Activated CD4-positive, alpha-beta T cell treated with anti-CD3 and anti-CD28 coated beads for 4 hours (primary cell): Measurements from ENCODE around the gene WDPCP.
"Not testable (repeated sequence)": the region's sequence is repeated elsewhere in the genome, so short reads cannot be mapped to it uniquely, and the experiment has no call there.

Experiments used
- DNase-seq, 2 donors: peaks; one replicate each; pipeline ENCODE4 v3.0.0-alpha.2; 2020

Gene WDPCP

GRCh38 chr2:63346411-63346810 lies 241.9 kb downstream of the WDPCP start:
- no peak for DNase-seq

GRCh38 chr2:63345285-63345633 lies 243.0 kb downstream of the WDPCP start:
- no peak for DNase-seq

DNA sequence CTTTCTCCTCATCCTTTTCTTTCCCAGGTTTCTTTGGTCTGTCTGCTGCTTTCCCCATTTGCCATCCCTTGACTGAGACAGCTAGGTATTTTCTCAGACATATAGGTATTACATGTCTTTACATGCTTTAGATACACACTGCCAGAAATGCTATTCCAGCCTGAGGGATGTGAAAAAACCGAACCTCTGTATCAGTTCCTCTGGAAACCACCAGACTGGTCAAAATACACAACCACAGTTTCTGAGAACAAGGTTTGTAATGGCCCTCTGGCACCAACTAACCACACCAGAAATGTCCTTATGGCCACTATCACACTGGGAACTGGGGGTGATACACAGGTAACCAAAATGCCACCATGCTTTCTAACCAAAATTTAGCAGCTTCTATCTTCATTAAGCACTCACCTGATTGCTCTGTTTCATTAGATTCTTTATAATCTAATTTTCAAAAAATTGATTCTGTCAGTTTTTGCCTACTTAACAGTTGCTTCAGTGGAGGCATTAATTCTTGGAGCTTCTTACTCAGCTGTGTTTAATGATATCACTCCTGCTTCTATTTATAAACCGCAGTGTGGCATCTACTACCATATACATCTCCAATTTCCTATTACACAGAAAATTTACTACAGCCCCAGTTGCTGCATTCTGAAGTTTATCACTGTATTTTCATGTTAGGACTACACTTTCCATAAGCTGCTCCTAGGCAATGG lies 243.5 kb downstream of the WDPCP start:
- no peak for DNase-seq

DNA sequence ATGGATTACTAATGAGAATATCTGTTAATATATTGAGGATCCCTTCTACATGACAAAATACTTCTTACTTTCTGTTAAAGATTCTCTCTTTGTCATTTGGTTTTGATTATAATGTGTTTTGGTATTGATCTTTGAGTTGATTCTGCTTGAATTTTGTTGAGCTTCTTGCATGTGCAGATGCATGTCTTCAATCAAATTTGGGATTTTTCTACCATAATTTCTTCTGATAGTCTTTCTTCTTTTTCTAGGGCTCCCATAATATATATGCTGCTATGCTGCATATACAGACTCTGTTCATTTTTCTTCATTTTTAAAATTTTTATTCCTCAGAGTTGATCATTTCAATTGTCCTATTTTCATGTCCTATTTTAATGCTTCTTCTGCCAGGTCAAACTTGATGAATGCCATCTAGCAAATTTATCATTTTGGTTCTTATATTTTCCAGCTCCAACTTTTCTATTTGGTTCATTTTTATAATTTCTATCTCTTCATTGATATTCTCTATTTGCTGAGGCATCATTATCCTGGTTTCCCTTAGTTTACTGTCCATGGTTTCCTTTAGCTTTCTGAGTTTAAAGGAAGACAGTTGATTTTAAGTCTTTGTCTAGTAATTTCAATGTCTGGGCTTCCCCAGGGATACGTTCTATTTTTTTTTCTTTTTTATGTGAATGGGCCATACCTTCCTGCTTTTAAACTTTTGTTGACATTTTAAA lies 244.7 kb downstream of the WDPCP start:
- DNase-seq: no peak

DNA sequence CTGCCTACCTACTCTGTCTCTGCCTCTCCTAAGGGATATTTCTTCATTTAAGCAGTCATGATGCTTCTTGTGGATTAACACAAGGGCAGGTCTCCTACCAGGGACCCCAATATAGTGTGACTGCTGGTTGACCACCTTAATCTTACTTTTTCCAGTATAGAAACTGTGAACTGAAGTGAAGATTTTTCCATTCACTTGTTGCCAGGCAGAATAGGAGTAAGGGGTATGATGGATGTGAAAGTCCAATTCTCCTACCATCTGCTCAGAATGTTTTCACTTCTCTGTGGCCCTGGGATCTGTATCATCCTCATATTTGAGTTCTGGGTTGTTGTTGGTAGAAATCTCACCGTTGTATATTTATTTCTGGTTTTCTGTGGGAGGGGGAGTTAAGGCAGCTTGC lies 247.8 kb downstream of the WDPCP start:
- no peak for DNase-seq

GRCh38 chr2:63334910-63335309 lies 253.4 kb downstream of the WDPCP start:
- DNase-seq: no peak

DNA sequence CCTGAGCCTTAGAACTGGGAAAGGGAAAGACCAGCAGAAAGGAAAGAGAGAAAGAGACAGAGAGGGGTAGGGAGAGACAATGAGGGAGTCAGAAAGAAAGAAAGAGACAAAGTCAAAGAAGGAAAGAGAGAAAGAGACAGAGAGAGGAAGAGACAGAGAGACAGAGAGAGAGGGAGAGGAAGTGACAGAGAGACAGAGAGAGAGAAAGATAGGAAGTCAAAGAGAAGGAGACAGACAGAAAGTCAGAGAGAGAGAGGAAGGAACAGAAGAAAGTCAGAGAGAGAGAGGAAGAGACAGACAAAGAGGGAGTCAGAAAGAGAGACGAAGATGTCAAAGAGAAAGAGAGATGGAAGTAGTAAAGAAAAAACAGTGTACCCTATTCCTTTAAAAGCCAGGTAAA lies 261.8 kb downstream of the WDPCP start:
- no peak for DNase-seq

DNA sequence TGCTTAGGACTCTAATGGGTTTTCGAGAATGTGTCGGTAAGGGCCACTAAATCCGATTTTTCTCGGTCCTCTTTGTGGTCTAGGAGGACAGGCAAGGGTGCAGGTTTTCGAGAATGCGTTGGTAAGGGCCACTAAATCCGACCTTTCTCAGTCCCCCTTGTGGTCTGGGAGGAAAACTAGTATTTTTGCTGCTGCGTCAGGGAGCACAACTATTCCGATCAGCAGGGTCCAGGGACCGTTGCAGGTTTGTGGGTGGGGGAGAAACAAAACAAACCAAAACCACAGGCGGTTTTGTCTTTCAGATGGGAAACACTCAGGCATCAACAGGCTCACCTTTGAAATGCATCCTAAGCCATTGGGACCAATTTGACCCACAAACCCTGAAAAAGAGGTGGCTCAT lies 264.6 kb downstream of the WDPCP start:
- not testable (repeated sequence) for DNase-seq

- DNase-seq: not testable (repeated sequence)
These were observed 266.3 kb downstream of the WDPCP start for GRCh38 chr2:63321973-63322372.

DNA sequence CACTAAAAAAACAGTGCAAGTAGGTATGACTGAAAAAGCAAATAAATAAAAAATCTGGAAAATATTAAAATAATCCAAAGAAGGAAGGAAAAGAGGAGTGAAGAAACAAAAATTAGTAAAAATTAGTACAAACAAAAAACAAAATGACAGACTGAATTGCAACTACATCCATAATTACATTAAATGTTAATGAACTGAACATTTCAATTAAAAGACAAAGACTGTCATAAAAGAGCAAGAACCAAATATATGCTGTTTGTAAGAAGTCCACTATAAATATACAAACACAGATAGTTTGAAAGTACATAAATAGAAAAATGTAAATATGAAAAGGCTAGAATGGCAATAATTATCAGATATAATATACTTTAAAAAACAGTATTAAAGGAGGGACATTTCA lies 267.6 kb downstream of the WDPCP start:
- DNase-seq: no peak

DNA sequence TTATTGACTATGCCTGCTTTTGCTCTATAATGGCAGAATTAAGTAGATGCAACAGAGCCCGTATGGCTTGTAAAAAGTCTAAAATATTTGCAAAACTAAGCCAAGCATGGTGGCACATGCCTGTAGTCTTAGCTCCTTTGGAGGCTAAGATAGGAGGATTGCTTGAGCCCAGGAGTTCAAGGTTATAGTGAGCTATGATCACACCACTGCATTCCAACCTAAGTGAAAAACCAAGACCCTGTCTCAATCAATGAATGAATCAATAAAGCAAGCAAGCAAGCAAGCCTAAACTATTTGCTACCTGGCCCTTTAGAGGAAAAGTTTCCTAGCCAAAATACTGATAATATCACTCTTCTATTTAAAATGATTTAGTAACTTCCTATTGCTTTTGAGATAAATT lies 277.7 kb downstream of the WDPCP start:
- no peak for DNase-seq

DNA sequence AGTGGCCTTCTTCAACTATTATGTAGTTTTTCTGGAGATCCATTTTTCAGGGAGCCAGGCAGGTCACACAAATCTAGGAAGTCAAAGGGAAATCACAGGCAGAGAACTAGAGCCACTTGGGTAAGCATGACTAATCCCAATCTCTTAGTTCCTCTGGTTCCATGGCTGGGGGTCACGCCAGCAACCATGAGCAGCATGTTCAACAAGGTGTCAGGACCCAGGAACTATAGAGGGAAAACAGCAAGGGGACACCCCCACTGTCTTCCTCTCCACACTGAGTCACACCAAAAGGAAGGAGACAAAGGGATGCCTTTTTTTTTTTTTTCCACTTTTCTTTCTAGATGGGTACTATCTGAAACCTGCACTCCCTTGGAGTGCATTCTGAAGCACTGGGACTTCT lies 286.8 kb downstream of the WDPCP start:
- DNase-seq: no peak

GRCh38 chr2:63300835-63301234 lies 287.4 kb downstream of the WDPCP start:
- no peak for DNase-seq

DNA sequence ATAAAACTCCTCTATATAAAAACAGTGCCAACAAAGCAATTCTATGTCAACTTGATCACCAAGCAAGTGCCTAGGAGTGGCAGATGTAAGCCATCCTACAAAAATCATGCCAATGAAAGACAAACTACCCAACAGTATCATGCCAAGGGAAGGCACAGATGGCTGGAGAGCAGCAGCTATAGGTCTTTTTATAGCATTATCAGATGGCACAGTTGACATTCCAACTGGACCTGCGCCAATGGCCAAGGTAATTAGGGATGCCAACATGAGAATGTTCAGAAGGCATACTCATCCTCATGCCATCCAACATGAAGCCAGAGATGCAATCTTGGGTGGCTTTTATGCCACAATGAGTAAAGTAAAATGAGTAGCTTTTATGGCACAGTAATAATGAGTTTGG lies 300.3 kb downstream of the WDPCP start:
- no peak for DNase-seq

DNA sequence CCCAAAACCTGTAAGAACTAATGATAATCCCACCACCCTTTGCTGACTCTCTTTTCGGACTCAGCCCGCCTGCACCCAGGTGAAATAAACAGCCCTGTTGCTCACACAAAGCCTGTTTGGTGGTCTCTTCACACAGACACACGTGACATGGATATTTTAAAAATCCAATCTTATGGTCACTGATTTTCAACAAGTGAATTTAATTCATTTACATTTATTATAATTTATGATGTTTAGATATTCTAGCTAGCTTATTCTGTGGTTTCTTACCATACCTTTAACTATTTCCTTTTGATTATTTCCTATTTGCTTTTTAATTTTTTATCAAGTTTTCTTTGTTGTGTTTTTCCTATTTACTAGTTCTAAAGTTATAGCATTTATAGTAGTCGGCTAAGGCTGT lies 301.8 kb downstream of the WDPCP start:
- DNase-seq: not testable (repeated sequence)

GRCh38 chr2:63283273-63283672 lies 305.0 kb downstream of the WDPCP start:
- no peak for DNase-seq

GRCh38 chr2:63272560-63272959 lies 315.7 kb downstream of the WDPCP start:
- DNase-seq: no peak

DNA sequence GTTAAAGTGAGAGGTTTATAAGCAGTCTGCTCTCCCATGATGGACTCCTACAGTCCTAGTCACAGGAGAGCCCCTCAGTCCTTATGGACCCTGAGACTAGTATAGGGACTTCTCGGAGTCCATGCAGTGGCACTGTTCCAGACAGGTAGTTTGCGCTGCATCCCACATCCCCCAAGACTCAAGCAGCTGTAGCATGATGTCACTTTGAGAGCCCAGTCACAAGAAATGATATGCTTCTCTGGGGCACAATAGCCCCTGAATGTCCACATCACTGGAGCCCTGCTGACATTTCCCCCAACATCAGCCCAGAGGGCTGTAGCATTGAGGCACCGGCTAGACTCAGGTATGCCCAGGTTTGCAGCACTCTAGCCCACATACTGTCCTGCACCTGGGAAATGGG lies 317.6 kb downstream of the WDPCP start:
- no peak for DNase-seq

- no peak for DNase-seq
These were observed 319.3 kb downstream of the WDPCP start for GRCh38 chr2:63268946-63269345.

DNA sequence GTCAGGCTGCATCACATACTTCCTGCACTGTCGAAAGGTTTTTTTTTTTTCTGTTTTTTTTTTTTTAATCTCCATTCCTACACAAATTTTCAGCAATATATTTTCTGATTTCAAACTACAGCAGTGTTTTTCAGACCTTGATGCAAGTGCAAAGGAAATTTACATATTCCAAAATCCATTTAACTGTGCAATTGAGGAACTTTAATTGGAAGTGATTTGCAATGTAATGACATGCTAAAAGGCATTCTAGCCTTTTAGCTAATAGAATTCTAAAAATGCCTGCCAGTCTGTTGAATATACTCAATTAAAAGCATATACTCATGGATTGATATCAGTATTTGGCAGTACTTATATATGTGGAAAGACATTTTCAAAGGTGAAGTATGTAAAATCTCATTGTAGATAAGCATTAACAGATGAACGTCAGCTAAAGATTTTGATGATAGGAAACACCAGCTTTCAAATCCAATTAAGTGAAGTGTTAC lies 327.1 kb downstream of the WDPCP start:
- no peak for DNase-seq

- DNase-seq: no peak
These were observed 330.8 kb downstream of the WDPCP start for GRCh38 chr2:63257473-63257872.

GRCh38 chr2:63249161-63249560 lies 339.1 kb downstream of the WDPCP start:
- DNase-seq: no peak

DNA sequence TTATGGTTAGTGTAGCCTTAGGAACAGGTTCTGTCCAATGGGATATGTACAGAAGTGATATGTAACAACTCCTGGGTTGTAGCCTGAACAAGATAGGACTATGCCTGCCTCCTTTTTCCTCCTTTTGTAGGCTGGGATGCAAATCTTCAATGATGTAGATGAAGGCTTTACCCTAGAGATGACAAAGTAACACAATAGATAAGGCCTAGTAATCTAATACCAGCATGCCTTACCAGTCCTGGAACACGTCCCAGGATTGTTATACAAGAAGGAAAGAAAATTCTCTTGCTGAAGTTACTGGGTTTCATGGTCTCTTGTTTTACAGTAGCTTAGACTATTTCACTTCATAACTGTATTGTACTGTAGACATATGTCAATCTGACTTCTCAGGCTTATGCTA lies 345.5 kb downstream of the WDPCP start:
- no peak for DNase-seq

DNA sequence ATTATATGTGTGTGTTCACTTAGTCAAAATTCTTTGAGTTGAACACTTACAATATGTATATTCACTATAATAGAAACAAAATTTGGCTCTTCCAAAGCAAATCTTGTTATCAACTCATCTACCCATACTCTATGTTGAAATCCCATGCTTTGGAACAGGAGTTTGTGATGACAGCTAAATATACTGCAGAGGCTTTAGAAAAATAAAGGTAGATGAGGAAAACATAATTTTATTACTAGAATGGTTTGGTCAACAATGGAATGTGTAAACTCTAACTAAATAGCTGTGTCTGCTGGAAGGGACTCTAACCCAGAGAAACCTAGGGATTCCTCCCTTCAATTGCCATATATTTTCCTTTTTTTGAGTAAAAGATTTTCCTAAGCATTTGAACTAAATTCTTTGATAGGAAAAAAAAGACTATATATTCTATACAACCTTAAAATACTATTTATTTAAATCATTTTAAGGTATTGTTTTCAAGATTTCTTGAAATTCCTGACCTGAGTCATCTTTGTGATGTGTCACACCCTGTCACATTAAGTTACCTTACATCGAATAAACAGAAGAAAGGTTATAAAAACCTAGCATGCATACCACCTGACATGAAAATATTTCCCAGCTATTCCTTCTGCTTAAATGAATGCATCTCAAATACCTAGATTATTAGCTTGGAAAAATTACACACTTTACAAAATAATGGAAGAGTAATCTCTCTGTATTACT lies 362.2 kb downstream of the WDPCP start:
- DNase-seq: no peak
